ENCODE measurements around the gene RRN3. TPM values are rescaled to one million over a fixed set of nuclear protein-coding genes. Genes with fewer than 3 reads are reported as not detected.
A peak's percentile ranks its signal among the peaks of the same experiment; 100 is the strongest.
"Not testable (repeated sequence)": the region's sequence is repeated elsewhere in the genome, so short reads cannot be mapped to it uniquely, and the experiment has no call there.

The RRN3 gene
- total and polyA plus RNA-seq, 9 of the 15 experiments (the other 6 are each of a cell fraction or from before 2014, with no cell fraction given): 22.2 to 49.5 (median 28.4) TPM

- H3K9ac ChIP-seq (ENCODE audit: insufficient read depth in 1 of 2, low read depth in 2 of 2, low read length in 2 of 2); H3K27ac ChIP-seq (ENCODE audit: extremely low read depth, low read depth, low read length); CTCF ChIA-PET (ENCODE audit: low intra/inter-chr PET ratio); H3K4me2 ChIP-seq (ENCODE audit: insufficient read depth, low read length); ATAC-seq; BruUV-seq (replicated peaks); H3K4me3 ChIP-seq; FAIRE-seq; DNase-seq (ENCODE audit: extremely low read depth in 1 of 4, low spot score in 3 of 4); H3K9me1 ChIP-seq (ENCODE audit: control insufficient read depth, insufficient read depth, low read length); intact Hi-C loops (cut with micrococcal nuclease); H3K27me3 ChIP-seq (ENCODE audit: control insufficient read depth in 2 of 2, insufficient read depth in 2 of 2, low read length in 2 of 2); H2AFZ ChIP-seq (ENCODE audit: low read depth, low read length); POLR2A ChIA-PET; H3K9me3 ChIP-seq (replicated peaks; ENCODE audit: control insufficient read depth, insufficient read depth, low read depth, low read length); H3K79me2 ChIP-seq (ENCODE audit: control insufficient read depth, insufficient read depth, low read length); H3K4me1 ChIP-seq (replicated peaks in 1 of 2; ENCODE audit: control insufficient read depth in 2 of 2, insufficient read depth in 2 of 2, low read length in 2 of 2); H4K20me1 ChIP-seq (replicated peaks; ENCODE audit: control insufficient read depth, insufficient read depth, low read length): not testable (repeated sequence)
- H3K36me3 ChIP-seq (ENCODE audit: control insufficient read depth, insufficient read depth, low read length): peaks cover 61% of the 10 kb centered on the region
- in situ Hi-C loops (cut with MboI): loop anchor here (25.0 kb wide), 1 partner anchor 179 kb away; no protein-coding TSS in a partner anchor
- 54% methylated on average over 4 of the region's 4 CpGs for WGBS (ENCODE audit: insufficient coverage, low coverage, missing lambda C conversion rate)
- 0 out of 4 replicates have a peak, but pooled peaks of 1 of the 2 experiments have one; percentile 9 for TF ChIP-seq RCOR1 (IDR thresholded peaks at IDR 0.05; ENCODE audit: borderline replicate concordance in 1 of 2, low read depth in 2 of 2, low read length in 2 of 2)
- 0 out of 2 replicates have a peak, but pooled peaks have one; percentile 17 for TF ChIP-seq ZNF134 (CRISPR knock-in tag; conservative IDR thresholded peaks at IDR 0.05)
- peak; percentile 63 for TF ChIP-seq RFX1 (IDR thresholded peaks at IDR 0.05)
Observed at GRCh38 chr16:15065961-15066360, 28.1 kb downstream of the RRN3 start.

- H4K20me1 ChIP-seq (replicated peaks; ENCODE audit: control insufficient read depth, insufficient read depth, low read length); H3K27ac ChIP-seq (ENCODE audit: extremely low read depth, low read depth, low read length); BruUV-seq (replicated peaks); DNase-seq (ENCODE audit: extremely low read depth in 1 of 4, low spot score in 3 of 4); H3K4me2 ChIP-seq (ENCODE audit: insufficient read depth, low read length); H3K79me2 ChIP-seq (ENCODE audit: control insufficient read depth, insufficient read depth, low read length); intact Hi-C loops (cut with micrococcal nuclease); H3K9me3 ChIP-seq (replicated peaks; ENCODE audit: control insufficient read depth, insufficient read depth, low read depth, low read length); ATAC-seq; FAIRE-seq; H3K4me1 ChIP-seq (replicated peaks in 1 of 2; ENCODE audit: control insufficient read depth in 2 of 2, insufficient read depth in 2 of 2, low read length in 2 of 2); CTCF ChIA-PET (ENCODE audit: low intra/inter-chr PET ratio); H3K27me3 ChIP-seq (ENCODE audit: control insufficient read depth in 2 of 2, insufficient read depth in 2 of 2, low read length in 2 of 2); H3K4me3 ChIP-seq; POLR2A ChIA-PET; H3K9me1 ChIP-seq (ENCODE audit: control insufficient read depth, insufficient read depth, low read length); H3K9ac ChIP-seq (ENCODE audit: insufficient read depth in 1 of 2, low read depth in 2 of 2, low read length in 2 of 2); H2AFZ ChIP-seq (ENCODE audit: low read depth, low read length): not testable (repeated sequence)
- peak; percentile 52 for TF ChIP-seq ZNF316 (IDR thresholded peaks at IDR 0.05)
- TF ChIP-seq MAFG (tag; conservative IDR thresholded peaks at IDR 0.05): peak; percentile 43; the same call in 1 of the 2 replicates
- TF ChIP-seq C11orf30 (IDR thresholded peaks at IDR 0.05; ENCODE audit: low read depth): peak; percentile 40
- TF ChIP-seq NFE2L1 (tag; IDR thresholded peaks at IDR 0.05; ENCODE audit: borderline replicate concordance, low read depth): peak; percentile 46
- 88% methylated on average over 8 of the region's 8 CpGs for WGBS (ENCODE audit: insufficient coverage, low coverage, missing lambda C conversion rate)
- in situ Hi-C loops (cut with MboI): loop anchor here (25.0 kb wide), 1 partner anchor 175 kb away; no protein-coding TSS in a partner anchor
- peaks cover 62% of the 10 kb centered on the region for H3K36me3 ChIP-seq (ENCODE audit: control insufficient read depth, insufficient read depth, low read length)
Observed at GRCh38 chr16:15062085-15062810, 31.8 kb downstream of the RRN3 start.
